Esophagus squamous epithelium (tissue), 5 donors: ENCODE data around the gene OR2B3. TPM values are rescaled to one million over a fixed set of nuclear protein-coding genes. Genes with fewer than 3 reads are reported as not detected.

ENCODE experiments used
- DNase-seq: peaks from one replicate; lab custom pipeline; 2025; lab: John Stamatoyannopoulos, UW
- H3K27ac ChIP-seq, 4 donors: fragments of 200-600 bp; sonication (generic); one replicate each; pipeline ENCODE4 v1.5.1; 2016 to 2019; ENCODE audit warnings: mild to moderate bottlenecking in 1 of 4
- H3K27me3 ChIP-seq, 4 donors: fragments of 200-600 bp; sonication (generic); 1 replicate in 3 of 4; 2 replicates in 1 of 4; pipeline versions ENCODE4 v1.5.1 to v1.6.0; 2017 to 2021; ENCODE audit warnings: antibody characterized with exemption in 1 of 4
- H3K36me3 ChIP-seq, 3 donors: fragments of 200-600 bp; sonication (generic); one replicate each; pipeline ENCODE4 v1.5.1; 2016 to 2019
- H3K4me1 ChIP-seq, 3 donors: fragments of 200-600 bp; sonication (generic); one replicate each; pipeline ENCODE4 v1.5.1; 2017 to 2019
- H3K4me3 ChIP-seq, 4 donors: fragments of 200-600 bp; sonication (generic); 1 replicate in 3 of 4; 2 replicates in 1 of 4; pipeline ENCODE4 v1.5.1; 2016 to 2019; ENCODE audit warnings: mild to moderate bottlenecking in 2 of 4, moderate library complexity in 1 of 4
- H3K9me3 ChIP-seq, 3 donors: fragments of 200-600 bp; sonication (generic); one replicate each; pipeline ENCODE4 v1.5.1; 2016 to 2019
- CTCF ChIP-seq, 6 experiments: fragments of 450-650 bp in 4 of 6; fragments of 200-600 bp in 2 of 6; sonication (generic) in 2 of 6; IDR thresholded peaks; one replicate each; pipeline ENCODE4 v1.5.1; 2016 to 2019; ENCODE audit warnings: antibody characterized with exemption in 6 of 6, mild to moderate bottlenecking in 4 of 6, moderate library complexity in 4 of 6
- WGBS, 2 donors: methylation state at CpG; one replicate each; pipeline ENCODE4 v1.1.5; 2018; 5-methylcytosine and 5-hydroxymethylcytosine counted together
- intact Hi-C: fragments of 100-400 bp; cut with DNase I; formaldehyde crosslinking; loops from one replicate; pipeline ENCODE4 v1.15.0; 2022
- total RNA-seq, 4 donors: library from RNA; depleted of rRNA; stranded (reverse); fragments of >200 nt; gene quantifications; one replicate each; pipeline ENCODE4 v1.1.0, GENCODE V29; 2016
- donor health status: DM: yes; HTN: yes; CAD: no.

OR2B3 gene
- total RNA-seq, 4 donors from 2014 or later, result not detected

- H3K27me3 ChIP-seq, result no peaks in the 10 kb centered on the region
- H3K27ac ChIP-seq, result no peak within 1 kb of the TSS
- intact Hi-C loops, result no loop called here
- no peak for DNase-seq
- no peak within 1 kb of the TSS for H3K4me3 ChIP-seq
- TF ChIP-seq CTCF (IDR thresholded peaks at IDR 0.05), result no peak
- H3K4me1 ChIP-seq, result no peaks in the 10 kb centered on the region
- 54 to 71% methylated on average over 1 of the region's 1 CpG for WGBS, 2 donors
- no peaks in the 10 kb centered on the region for H3K9me3 ChIP-seq
- H3K36me3 ChIP-seq, result no peaks in the 10 kb centered on the region
Observed at GRCh38 chr6:29045075-29045474, 42.0 kb downstream of the OR2B3 start, which contains the start of gene OR2W1. Gene OR2W1, minus strand, starts transcription at chr6:29045175. Its CDS starts 0 bp downstream, at chr6:29045175.

Other genes starting within 250 kb of the OR2B3 start
- 10 to 100 TPM; 25.0 to 51.9 (median 30.9) TPM for gene TRIM27, start 163.3 kb downstream of the OR2B3 start, total RNA-seq
- gene ZNF311, start 82.0 kb downstream of the OR2B3 start, total RNA-seq, result under 1 TPM; 0.27 to 0.57 (median 0.35) TPM
- not detected for gene OR2W1, start 42.1 kb downstream of the OR2B3 start, total RNA-seq
- gene OR2J1, start 12.2 kb upstream of the OR2B3 start, total RNA-seq, result not detected
- gene OR2J3, start 20.7 kb upstream of the OR2B3 start, total RNA-seq, result not detected
- gene OR2J2, start 83.6 kb upstream of the OR2B3 start, total RNA-seq, result not detected
- not detected for gene OR14J1, start 214.4 kb upstream of the OR2B3 start, total RNA-seq